Daoy (cell line): ENCODE data around the gene PTPN2. TPM values are rescaled to one million over a fixed set of nuclear protein-coding genes. Genes with fewer than 3 reads are reported as not detected.
"Not testable (repeated sequence)": the region's sequence is repeated elsewhere in the genome, so short reads cannot be mapped to it uniquely, and the experiment has no call there.

ENCODE experiments used
- DNase-seq: peaks from one replicate; pipeline ENCODE4 v3.0.0-alpha.2; 2015; ENCODE audit warnings: low read depth
- total RNA-seq: library from RNA; depleted of rRNA; stranded (reverse); fragments of >200 nt; shearing (Covaris generic); gene quantifications from 2 replicates; pipeline ENCODE4 v1.2.3, GENCODE V29; 2014

The PTPN2 gene
- total RNA-seq, 1 experiment from 2014 or later: 33.4 TPM

- peak; percentile 11 for DNase-seq
Measured at GRCh38 chr18:12891561-12891960, 7.5 kb upstream of the PTPN2 start.

GRCh38 chr18:12890964-12891363 lies 6.9 kb upstream of the PTPN2 start:
- no peak for DNase-seq

- peak; percentile 5 for DNase-seq
Measured at GRCh38 chr18:12886498-12887126, 2.6 kb upstream of the PTPN2 start.

GRCh38 chr18:12885500-12885899 lies 1.5 kb upstream of the PTPN2 start:
- DNase-seq: no peak

- no peak for DNase-seq
Measured at GRCh38 chr18:12884406-12885323, 628 bp upstream of the PTPN2 start.

- DNase-seq: no peak
Measured at GRCh38 chr18:12883372-12883683, 709 bp downstream of the PTPN2 start.

GRCh38 chr18:12882453-12883371 lies 1.3 kb downstream of the PTPN2 start:
- DNase-seq: no peak

GRCh38 chr18:12880541-12880910 lies 3.5 kb downstream of the PTPN2 start:
- no peak for DNase-seq

- no peak for DNase-seq
Measured at GRCh38 chr18:12879840-12880540, 4.0 kb downstream of the PTPN2 start.

- DNase-seq: not testable (repeated sequence)
Measured at GRCh38 chr18:12874992-12875391, 9.0 kb downstream of the PTPN2 start.

GRCh38 chr18:12873961-12874567 lies 10.0 kb downstream of the PTPN2 start:
- not testable (repeated sequence) for DNase-seq

GRCh38 chr18:12872408-12872807 lies 11.6 kb downstream of the PTPN2 start:
- no peak for DNase-seq

GRCh38 chr18:12868576-12868975 lies 15.5 kb downstream of the PTPN2 start:
- no peak for DNase-seq

- DNase-seq: no peak
Measured at GRCh38 chr18:12867441-12868123, 16.5 kb downstream of the PTPN2 start.

GRCh38 chr18:12863687-12864216 lies 20.3 kb downstream of the PTPN2 start:
- no peak for DNase-seq

- DNase-seq: no peak
Measured at GRCh38 chr18:12862874-12863482, 21.1 kb downstream of the PTPN2 start.

GRCh38 chr18:12862467-12862866 lies 21.6 kb downstream of the PTPN2 start:
- no peak for DNase-seq

- no peak for DNase-seq
Measured at GRCh38 chr18:12861637-12862036, 22.4 kb downstream of the PTPN2 start.

- DNase-seq: no peak
Measured at GRCh38 chr18:12860530-12860929, 23.5 kb downstream of the PTPN2 start.

GRCh38 chr18:12858991-12859390 lies 25.0 kb downstream of the PTPN2 start:
- no peak for DNase-seq
